ENCODE measurements around the gene SMG5.

SMG5 gene

GRCh38 chr1:156284757-156285156 is 2.1 kb upstream of the SMG5 start:
- TF ChIP-seq TAF1 (IDR thresholded peaks at IDR 0.05; ENCODE audit: low read depth, low read length), result no peak
- TF ChIP-seq POU2F2 (IDR thresholded peaks at IDR 0.05; ENCODE audit: low read depth, low read length), result no peak
- no peak for TF ChIP-seq SPI1 (IDR thresholded peaks at IDR 0.05; ENCODE audit: low read depth, low read length)
- TF ChIP-seq PAX5 (IDR thresholded peaks at IDR 0.05; ENCODE audit: insufficient read depth, low read length, severe bottlenecking), result no peak
- no peak for TF ChIP-seq POLR2A (IDR thresholded peaks at IDR 0.05; ENCODE audit: low read depth, low read length)
- TF ChIP-seq POLR2AphosphoS5 (IDR thresholded peaks at IDR 0.05; ENCODE audit: low read depth, low read length), result no peak
- DNase-seq (ENCODE audit: insufficient read length, low spot score) (no peak), FAIRE-seq (no peak)

DNA sequence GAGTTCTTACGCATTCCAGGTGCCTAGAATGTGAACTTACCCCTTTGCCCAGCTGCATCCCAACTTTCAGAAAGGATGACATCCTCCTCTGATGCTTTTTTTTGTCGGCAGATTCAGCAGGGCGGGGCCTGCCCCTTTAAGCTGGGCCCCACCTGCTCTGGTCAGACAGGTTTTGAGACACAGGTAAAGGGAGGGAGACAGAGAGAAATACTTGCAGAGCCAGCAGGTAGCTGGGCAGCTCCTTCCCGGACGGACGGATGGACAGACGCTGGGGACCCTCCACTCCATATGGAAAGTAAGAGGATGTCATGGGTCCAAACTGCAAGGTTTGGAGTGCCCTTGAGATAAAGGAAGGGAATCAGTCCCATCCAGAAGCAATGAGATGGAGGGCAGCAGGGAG is 1.5 kb upstream of the SMG5 start, which contains the start of gene TMEM79:
Gene TMEM79, plus strand, starts transcription at position 214 of the 400 bp plus-strand sequence. CDS start 902 bp downstream, outside the sequence.
- FAIRE-seq (no peak), DNase-seq (ENCODE audit: insufficient read length, low spot score) (no peak)
- TF ChIP-seq POU2F2 (IDR thresholded peaks at IDR 0.05; ENCODE audit: low read depth, low read length) (no peak), POLR2AphosphoS5 (IDR thresholded peaks at IDR 0.05; ENCODE audit: low read depth, low read length) (no peak), PAX5 (IDR thresholded peaks at IDR 0.05; ENCODE audit: insufficient read depth, low read length, severe bottlenecking) (no peak), POLR2A (IDR thresholded peaks at IDR 0.05; ENCODE audit: low read depth, low read length) (no peak), TAF1 (IDR thresholded peaks at IDR 0.05; ENCODE audit: low read depth, low read length) (no peak), SPI1 (IDR thresholded peaks at IDR 0.05; ENCODE audit: low read depth, low read length) (no peak)

GRCh38 chr1:156283521-156283920 is 896 bp upstream of the SMG5 start:
- DNase-seq (ENCODE audit: insufficient read length, low spot score) (no peak), FAIRE-seq (no peak)
- no peak for TF ChIP-seq POLR2AphosphoS5 (IDR thresholded peaks at IDR 0.05; ENCODE audit: low read depth, low read length)
- TF ChIP-seq PAX5 (IDR thresholded peaks at IDR 0.05; ENCODE audit: insufficient read depth, low read length, severe bottlenecking), result no peak
- peak; percentile 44; the same call in 1 of the 2 replicates for TF ChIP-seq SPI1 (IDR thresholded peaks at IDR 0.05; ENCODE audit: low read depth, low read length)
- no peak for TF ChIP-seq POU2F2 (IDR thresholded peaks at IDR 0.05; ENCODE audit: low read depth, low read length)

DNA sequence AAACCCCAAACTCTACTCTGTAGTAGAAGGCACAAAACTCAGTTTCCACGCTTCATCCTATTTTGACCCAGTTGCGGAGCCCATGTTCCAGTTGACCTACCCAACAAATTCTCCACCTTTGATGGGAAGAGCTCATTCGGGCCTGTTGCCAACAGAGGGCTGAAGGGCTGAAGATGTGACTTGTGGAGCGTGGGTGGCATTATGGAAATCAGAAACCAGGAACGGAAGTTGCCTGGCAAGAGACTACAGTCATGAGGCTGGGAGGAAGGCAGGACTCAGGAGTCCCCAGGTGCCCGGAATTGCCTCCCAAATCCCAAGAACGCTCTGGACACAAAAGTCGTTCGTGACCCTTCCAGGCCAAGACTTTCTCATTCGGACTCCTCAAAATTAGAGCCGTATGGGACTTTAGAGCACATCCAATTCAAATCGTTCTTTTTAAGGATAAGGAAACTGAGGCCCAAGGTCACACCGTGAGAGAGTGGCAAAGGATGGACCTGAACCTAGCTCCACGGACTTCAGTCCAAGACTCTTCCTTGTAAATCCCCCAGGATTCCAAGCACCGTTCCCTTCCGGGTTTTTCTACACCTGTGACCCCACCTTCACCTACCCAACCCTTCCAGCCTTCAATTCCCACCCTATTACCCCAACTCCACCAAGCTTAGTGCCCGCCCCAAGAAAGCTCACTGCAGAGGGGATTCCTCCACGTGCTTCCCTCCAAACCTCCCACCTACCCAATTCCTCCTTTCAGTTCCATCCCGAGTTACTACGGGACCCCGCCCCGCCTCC is 739 bp downstream of the SMG5 start:
- DNase-seq (ENCODE audit: insufficient read length, low spot score) (no peak), FAIRE-seq (no peak)
- TF ChIP-seq POLR2A (IDR thresholded peaks at IDR 0.05; ENCODE audit: low read depth, low read length), result peak; percentile 7; the same call in 1 of the 2 replicates
- TF ChIP-seq PAX5 (IDR thresholded peaks at IDR 0.05; ENCODE audit: insufficient read depth, low read length, severe bottlenecking), result no peak
- 0 out of 2 replicates have a peak, but pooled peaks have one; percentile 45 for TF ChIP-seq POLR2AphosphoS5 (IDR thresholded peaks at IDR 0.05; ENCODE audit: low read depth, low read length)
- no peak for TF ChIP-seq POU2F2 (IDR thresholded peaks at IDR 0.05; ENCODE audit: low read depth, low read length)
- no peak for TF ChIP-seq TAF1 (IDR thresholded peaks at IDR 0.05; ENCODE audit: low read depth, low read length)
- no peak for TF ChIP-seq SPI1 (IDR thresholded peaks at IDR 0.05; ENCODE audit: low read depth, low read length)

DNA sequence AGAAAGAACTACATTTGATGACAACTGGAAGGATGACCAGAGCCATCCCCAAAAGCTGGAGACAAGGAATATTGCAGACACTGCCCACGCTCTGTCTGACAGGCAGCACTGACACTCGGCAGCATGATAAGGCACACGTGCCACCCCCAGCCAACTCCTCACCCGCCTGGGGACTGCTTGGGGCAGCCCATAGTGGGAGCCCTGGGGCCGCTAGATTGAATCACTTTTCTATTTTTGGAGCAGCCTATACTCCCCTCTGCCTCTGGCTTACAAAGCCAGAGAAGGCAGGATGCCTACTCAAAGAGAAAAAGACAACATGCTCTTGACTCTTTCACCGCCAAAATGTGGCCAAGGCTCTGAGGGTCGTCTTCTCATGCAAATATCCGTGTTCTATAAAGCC is 1.3 kb downstream of the SMG5 start:
- peak; percentile 41 for DNase-seq (ENCODE audit: insufficient read length, low spot score)
- no peak for TF ChIP-seq PAX5 (IDR thresholded peaks at IDR 0.05; ENCODE audit: insufficient read depth, low read length, severe bottlenecking)
- TF ChIP-seq POLR2AphosphoS5 (IDR thresholded peaks at IDR 0.05; ENCODE audit: low read depth, low read length), result 0 out of 2 replicates have a peak, but pooled peaks have one; percentile 22
- TF ChIP-seq SPI1 (IDR thresholded peaks at IDR 0.05; ENCODE audit: low read depth, low read length), result no peak
- peak; percentile 39; the same call in 1 of the 2 replicates for TF ChIP-seq POLR2A (IDR thresholded peaks at IDR 0.05; ENCODE audit: low read depth, low read length)
- TF ChIP-seq TAF1 (IDR thresholded peaks at IDR 0.05; ENCODE audit: low read depth, low read length), result no peak
- 0 out of 2 replicates have a peak, but pooled peaks have one; percentile 23 for TF ChIP-seq POU2F2 (IDR thresholded peaks at IDR 0.05; ENCODE audit: low read depth, low read length)
- FAIRE-seq, result peak; percentile 85

DNA sequence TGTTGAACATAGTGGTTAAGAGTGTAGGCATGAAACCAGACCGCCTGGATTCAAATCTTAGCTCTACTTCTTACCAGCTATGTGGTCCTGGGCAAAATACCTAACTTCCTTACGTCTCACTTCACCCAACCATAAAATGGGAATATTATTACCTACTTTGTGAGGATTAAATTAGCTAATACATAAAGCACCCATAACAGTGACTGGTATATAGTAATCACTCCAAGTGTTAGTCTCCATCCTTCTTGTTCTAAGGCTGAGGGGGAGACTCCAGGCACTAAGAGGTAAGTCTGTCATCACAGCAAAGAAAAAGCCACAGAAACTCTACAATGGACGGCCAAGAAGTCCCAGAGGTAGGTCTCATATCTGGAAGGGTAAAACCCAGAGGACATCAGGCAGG is 2.8 kb downstream of the SMG5 start:
- DNase-seq (ENCODE audit: insufficient read length, low spot score) (no peak), FAIRE-seq (no peak)
- TF ChIP-seq POLR2AphosphoS5 (IDR thresholded peaks at IDR 0.05; ENCODE audit: low read depth, low read length) (no peak), PAX5 (IDR thresholded peaks at IDR 0.05; ENCODE audit: insufficient read depth, low read length, severe bottlenecking) (no peak), TAF1 (IDR thresholded peaks at IDR 0.05; ENCODE audit: low read depth, low read length) (no peak), POU2F2 (IDR thresholded peaks at IDR 0.05; ENCODE audit: low read depth, low read length) (no peak), POLR2A (IDR thresholded peaks at IDR 0.05; ENCODE audit: low read depth, low read length) (no peak)

GRCh38 chr1:156276966-156277381 is 5.7 kb downstream of the SMG5 start:
- FAIRE-seq, result no peak
- DNase-seq (ENCODE audit: insufficient read length, low spot score), result no peak
- TF ChIP-seq POLR2AphosphoS5 (IDR thresholded peaks at IDR 0.05; ENCODE audit: low read depth, low read length) (no peak), POU2F2 (IDR thresholded peaks at IDR 0.05; ENCODE audit: low read depth, low read length) (no peak), SPI1 (IDR thresholded peaks at IDR 0.05; ENCODE audit: low read depth, low read length) (no peak), PAX5 (IDR thresholded peaks at IDR 0.05; ENCODE audit: insufficient read depth, low read length, severe bottlenecking) (no peak), TAF1 (IDR thresholded peaks at IDR 0.05; ENCODE audit: low read depth, low read length) (no peak), POLR2A (IDR thresholded peaks at IDR 0.05; ENCODE audit: low read depth, low read length) (no peak)

GRCh38 chr1:156276532-156276931 is 6.1 kb downstream of the SMG5 start:
- no peak for DNase-seq (ENCODE audit: insufficient read length, low spot score)
- no peak for FAIRE-seq
- TF ChIP-seq POLR2AphosphoS5 (IDR thresholded peaks at IDR 0.05; ENCODE audit: low read depth, low read length) (no peak), SPI1 (IDR thresholded peaks at IDR 0.05; ENCODE audit: low read depth, low read length) (no peak), TAF1 (IDR thresholded peaks at IDR 0.05; ENCODE audit: low read depth, low read length) (no peak)

DNA sequence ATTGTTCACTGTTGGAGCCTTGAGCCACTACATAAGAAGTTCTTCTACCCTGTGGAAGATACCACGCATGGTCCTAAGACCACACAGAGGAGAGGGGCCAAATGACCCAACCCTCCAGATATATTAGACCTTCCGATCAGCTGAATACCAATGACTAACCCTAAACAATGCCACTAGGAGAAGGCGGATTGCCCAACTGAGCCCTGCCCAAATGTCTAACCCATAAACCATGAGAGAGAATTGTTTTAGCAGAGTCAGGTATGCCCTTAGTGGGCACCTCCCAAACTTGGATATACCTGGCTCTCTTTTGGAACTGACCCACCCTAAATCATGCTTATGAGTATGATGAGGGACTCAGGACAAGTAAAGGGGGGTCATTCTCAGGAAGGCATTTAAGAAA is 12.3 kb downstream of the SMG5 start:
- DNase-seq (ENCODE audit: insufficient read length, low spot score) (no peak), FAIRE-seq (no peak)
- no peak for TF ChIP-seq PAX5 (IDR thresholded peaks at IDR 0.05; ENCODE audit: insufficient read depth, low read length, severe bottlenecking)
- no peak for TF ChIP-seq TAF1 (IDR thresholded peaks at IDR 0.05; ENCODE audit: low read depth, low read length)
- TF ChIP-seq SPI1 (IDR thresholded peaks at IDR 0.05; ENCODE audit: low read depth, low read length), result no peak
- TF ChIP-seq POLR2A (IDR thresholded peaks at IDR 0.05; ENCODE audit: low read depth, low read length), result no peak
- TF ChIP-seq POLR2AphosphoS5 (IDR thresholded peaks at IDR 0.05; ENCODE audit: low read depth, low read length), result no peak
- no peak for TF ChIP-seq POU2F2 (IDR thresholded peaks at IDR 0.05; ENCODE audit: low read depth, low read length)
